ENCODE data around the gene DSPP.

GRCh38 chr4:87574996-87575395 lies 33.3 kb upstream of the DSPP start:
- TF ChIP-seq CTCF (IDR thresholded peaks at IDR 0.05): no peak
- TF ChIP-seq POLR2A (IDR thresholded peaks at IDR 0.05): no peak

All from Peyer's patch (tissue), 4 donors.